ENCODE data around the gene TEX2.

Gene TEX2

DNA sequence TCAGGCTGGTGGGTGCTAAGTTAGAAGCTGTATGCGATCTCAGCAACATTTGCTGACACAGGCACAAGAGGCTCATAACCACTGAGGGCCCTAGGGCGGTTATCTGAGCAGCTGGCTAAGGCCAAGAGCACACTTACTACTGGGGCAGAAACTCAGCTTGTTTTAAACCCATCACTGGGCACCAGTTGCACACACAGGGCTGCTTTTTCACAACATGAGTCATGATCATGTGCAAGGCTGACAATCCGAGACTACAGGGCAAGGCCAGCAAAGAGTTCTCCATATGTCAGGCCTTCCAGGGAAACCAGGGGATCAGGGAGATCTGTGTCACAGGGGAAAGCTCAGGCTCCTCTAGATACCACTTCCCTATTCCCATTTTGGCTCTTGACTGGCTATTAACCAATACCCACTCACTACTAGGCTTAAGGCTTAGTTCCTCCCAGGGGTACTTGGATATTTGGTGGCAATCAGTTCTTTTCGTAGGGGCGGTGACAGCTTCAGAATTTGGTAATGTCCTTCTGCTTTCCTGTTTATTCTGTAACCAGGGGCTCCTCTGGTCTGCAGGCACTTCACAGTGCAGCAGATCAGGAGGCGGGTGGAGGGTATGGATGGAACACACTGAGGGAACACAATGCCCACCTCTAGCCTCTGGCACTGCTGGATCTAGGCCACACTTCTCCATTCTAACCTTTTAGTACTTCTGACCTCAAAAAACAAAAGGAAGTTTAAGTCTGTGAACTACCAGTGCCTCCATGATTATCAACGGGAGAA, 88.2 kb downstream of the TEX2 start:
- no peak overlapping the region for H2AK5ac ChIP-seq (ENCODE audit: low read depth, low read length)
- no peak overlapping the region for H3K4me3 ChIP-seq (ENCODE audit: low read length in 2 of 2)
- peaks cover 0 to 1% of the 10 kb centered on the region in 2 donors for H3K9me3 ChIP-seq (replicated peaks in 1 of 2; ENCODE audit: control insufficient read depth in 2 of 2, insufficient read depth in 1 of 2, low read depth in 1 of 2, low read length in 2 of 2)
- H3K4me2 ChIP-seq (ENCODE audit: insufficient read depth, low read length, poor library complexity, severe bottlenecking) = no peak overlapping the region
- peaks cover 1 to 44% of the 10 kb centered on the region in 2 donors for H3K36me3 ChIP-seq (replicated peaks in 1 of 2; ENCODE audit: control insufficient read depth in 2 of 2, insufficient read depth in 2 of 2, low read length in 2 of 2)
- no peak overlapping the region for H2BK15ac ChIP-seq (ENCODE audit: low read length)
- H3K9ac ChIP-seq (ENCODE audit: low read depth, low read length, poor library complexity) = no peak overlapping the region
- H3K4me1 ChIP-seq (ENCODE audit: control insufficient read depth in 2 of 2, insufficient read depth in 1 of 2, low read depth in 1 of 2, low read length in 2 of 2) = peaks cover 0 to 3% of the 10 kb centered on the region in 2 donors
- H3K4ac ChIP-seq (ENCODE audit: low read length) = no peak overlapping the region
- no peak overlapping the region for H2BK5ac ChIP-seq (ENCODE audit: low read length)
- no peak overlapping the region for H3K27ac ChIP-seq (replicated peaks; ENCODE audit: low read length)
- H2BK12ac ChIP-seq (ENCODE audit: low read length) = no peak overlapping the region
- H4K8ac ChIP-seq (ENCODE audit: low read depth, low read length) = no peak overlapping the region
- H3K14ac ChIP-seq (ENCODE audit: low read length) = no peak overlapping the region
- DNase-seq (ENCODE audit: low spot score) = no peak
- WGBS, 2 donors (ENCODE audit: extremely low coverage in 2 of 2, insufficient read length in 2 of 2, insufficient replicate concordance in 1 of 2) = no CpG with 5 or more reads among the region's 7 CpGs
- H4K91ac ChIP-seq (ENCODE audit: low read depth, low read length, poor library complexity) = no peak overlapping the region
- no peak overlapping the region for H3K18ac ChIP-seq (ENCODE audit: low read length)
- no peak overlapping the region for H2AFZ ChIP-seq (ENCODE audit: low read length)
- H2BK120ac ChIP-seq (ENCODE audit: low read depth, low read length) = no peak overlapping the region
- H3K23ac ChIP-seq (ENCODE audit: low read depth, low read length, poor library complexity) = no peak overlapping the region
- H3K27me3 ChIP-seq (ENCODE audit: control insufficient read depth in 3 of 3, insufficient read depth in 3 of 3, low read depth in 1 of 3, low read length in 3 of 3) = no peaks in the 10 kb centered on the region
- H3K79me1 ChIP-seq (ENCODE audit: low read depth, low read length) = no peaks in the 10 kb centered on the region

DNA sequence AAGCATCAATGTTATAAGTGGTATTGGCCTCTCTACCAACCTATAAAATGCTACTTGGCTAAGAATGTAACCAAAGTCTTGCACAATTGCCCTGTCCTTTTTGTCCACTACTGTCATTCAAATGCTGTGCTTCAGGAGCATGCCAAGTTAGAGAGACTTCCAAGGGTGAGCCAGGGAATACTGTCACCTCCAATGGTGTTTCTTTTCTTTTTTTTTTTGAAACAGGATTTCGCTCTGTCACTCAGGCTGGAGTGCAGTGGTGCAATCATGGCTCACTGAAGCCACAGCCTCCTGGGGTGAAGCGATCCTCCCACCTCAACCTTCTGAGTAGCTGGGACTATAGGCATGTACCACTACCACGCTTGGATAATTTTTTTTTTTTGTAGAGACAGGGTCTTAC, 89.4 kb downstream of the TEX2 start:
- Histone ChIP-seq H2BK5ac (ENCODE audit: low read length) (no peak overlapping the region), H3K23ac (ENCODE audit: low read depth, low read length, poor library complexity) (no peak overlapping the region)
- WGBS, 2 donors (ENCODE audit: extremely low coverage in 2 of 2, insufficient read length in 2 of 2, insufficient replicate concordance in 1 of 2) = no CpG with 5 or more reads among the region's 3 CpGs

DNA sequence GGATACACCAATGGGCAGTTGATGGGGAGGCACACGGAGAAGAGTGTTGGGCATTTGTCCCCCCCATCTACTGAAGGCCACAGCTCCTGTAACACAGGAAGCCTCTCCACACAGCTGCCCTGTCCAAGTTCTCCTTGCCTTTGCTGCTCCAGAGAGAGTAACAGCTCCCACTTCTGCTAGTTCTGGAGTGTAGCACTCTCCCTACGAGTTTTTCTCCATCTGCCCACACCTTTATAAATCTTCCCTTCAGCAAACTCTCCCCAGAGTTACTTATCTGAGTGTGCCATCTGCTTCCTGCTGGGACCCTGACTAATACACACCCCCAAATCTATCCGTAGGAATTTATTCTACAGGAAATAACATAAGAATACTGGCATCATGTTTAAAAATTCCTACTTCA, 90.5 kb downstream of the TEX2 start:
- H3K36me3 ChIP-seq (replicated peaks in 1 of 2; ENCODE audit: control insufficient read depth in 2 of 2, insufficient read depth in 2 of 2, low read length in 2 of 2) = peaks cover 1 to 44% of the 10 kb centered on the region in 2 donors
- H4K8ac ChIP-seq (ENCODE audit: low read depth, low read length) = no peak overlapping the region
- H4K91ac ChIP-seq (ENCODE audit: low read depth, low read length, poor library complexity) = no peak overlapping the region
- DNase-seq (ENCODE audit: low spot score) = no peak
- H3K27me3 ChIP-seq (ENCODE audit: control insufficient read depth in 3 of 3, insufficient read depth in 3 of 3, low read depth in 1 of 3, low read length in 3 of 3) = no peaks in the 10 kb centered on the region
- no peak overlapping the region for H2AK5ac ChIP-seq (ENCODE audit: low read depth, low read length)
- no peak overlapping the region for H3K4me2 ChIP-seq (ENCODE audit: insufficient read depth, low read length, poor library complexity, severe bottlenecking)
- no peak overlapping the region for H2BK120ac ChIP-seq (ENCODE audit: low read depth, low read length)
- no CpG with 5 or more reads among the region's 3 CpGs for WGBS, 2 donors (ENCODE audit: extremely low coverage in 2 of 2, insufficient read length in 2 of 2, insufficient replicate concordance in 1 of 2)
- H3K79me1 ChIP-seq (ENCODE audit: low read depth, low read length) = no peaks in the 10 kb centered on the region
- H3K9ac ChIP-seq (ENCODE audit: low read depth, low read length, poor library complexity) = peak overlapping the region; percentile 3
- no peak overlapping the region for H2BK15ac ChIP-seq (ENCODE audit: low read length)
- H3K23ac ChIP-seq (ENCODE audit: low read depth, low read length, poor library complexity) = no peak overlapping the region
- no peak overlapping the region for H3K4me3 ChIP-seq (ENCODE audit: low read length in 2 of 2)
- no peak overlapping the region for H3K4ac ChIP-seq (ENCODE audit: low read length)
- H3K18ac ChIP-seq (ENCODE audit: low read length) = no peak overlapping the region
- H3K27ac ChIP-seq (replicated peaks; ENCODE audit: low read length) = no peak overlapping the region
- no peak overlapping the region for H2BK12ac ChIP-seq (ENCODE audit: low read length)
- H2BK5ac ChIP-seq (ENCODE audit: low read length) = no peak overlapping the region
- H2AFZ ChIP-seq (ENCODE audit: low read length) = no peak overlapping the region
- H3K4me1 ChIP-seq (ENCODE audit: control insufficient read depth in 2 of 2, insufficient read depth in 1 of 2, low read depth in 1 of 2, low read length in 2 of 2) = peaks cover 0 to 3% of the 10 kb centered on the region in 2 donors
- H3K9me3 ChIP-seq (replicated peaks in 1 of 2; ENCODE audit: control insufficient read depth in 2 of 2, insufficient read depth in 1 of 2, low read depth in 1 of 2, low read length in 2 of 2) = peaks cover 0 to 1% of the 10 kb centered on the region in 2 donors
- H3K14ac ChIP-seq (ENCODE audit: low read length) = peak overlapping the region; percentile 77

More for the DNA sequence above, 89.4 kb downstream of the TEX2 start:
- Histone ChIP-seq H2BK15ac (ENCODE audit: low read length) (no peak overlapping the region), H3K14ac (ENCODE audit: low read length) (no peak overlapping the region), H2AFZ (ENCODE audit: low read length) (no peak overlapping the region), H3K18ac (ENCODE audit: low read length) (no peak overlapping the region), H3K79me1 (ENCODE audit: low read depth, low read length) (no peaks in the 10 kb centered on the region), H3K4me2 (ENCODE audit: insufficient read depth, low read length, poor library complexity, severe bottlenecking) (no peak overlapping the region), H3K4me3 (ENCODE audit: low read length in 2 of 2) (no peak overlapping the region), H2BK120ac (ENCODE audit: low read depth, low read length) (no peak overlapping the region), H2BK12ac (ENCODE audit: low read length) (no peak overlapping the region), H3K36me3 (replicated peaks in 1 of 2; ENCODE audit: control insufficient read depth in 2 of 2, insufficient read depth in 2 of 2, low read length in 2 of 2) (peaks cover 1 to 46% of the 10 kb centered on the region in 2 donors), H3K27me3 (ENCODE audit: control insufficient read depth in 3 of 3, insufficient read depth in 3 of 3, low read depth in 1 of 3, low read length in 3 of 3) (no peaks in the 10 kb centered on the region), H3K27ac (replicated peaks; ENCODE audit: low read length) (no peak overlapping the region), H2AK5ac (ENCODE audit: low read depth, low read length) (no peak overlapping the region), H3K4ac (ENCODE audit: low read length) (no peak overlapping the region), H3K9ac (ENCODE audit: low read depth, low read length, poor library complexity) (no peak overlapping the region), H4K91ac (ENCODE audit: low read depth, low read length, poor library complexity) (no peak overlapping the region), H3K4me1 (ENCODE audit: control insufficient read depth in 2 of 2, insufficient read depth in 1 of 2, low read depth in 1 of 2, low read length in 2 of 2) (peaks cover 0 to 3% of the 10 kb centered on the region in 2 donors), H4K8ac (ENCODE audit: low read depth, low read length) (no peak overlapping the region), H3K9me3 (replicated peaks in 1 of 2; ENCODE audit: control insufficient read depth in 2 of 2, insufficient read depth in 1 of 2, low read depth in 1 of 2, low read length in 2 of 2) (peaks cover 0 to 1% of the 10 kb centered on the region in 2 donors)
- no peak for DNase-seq (ENCODE audit: low spot score)

DNA sequence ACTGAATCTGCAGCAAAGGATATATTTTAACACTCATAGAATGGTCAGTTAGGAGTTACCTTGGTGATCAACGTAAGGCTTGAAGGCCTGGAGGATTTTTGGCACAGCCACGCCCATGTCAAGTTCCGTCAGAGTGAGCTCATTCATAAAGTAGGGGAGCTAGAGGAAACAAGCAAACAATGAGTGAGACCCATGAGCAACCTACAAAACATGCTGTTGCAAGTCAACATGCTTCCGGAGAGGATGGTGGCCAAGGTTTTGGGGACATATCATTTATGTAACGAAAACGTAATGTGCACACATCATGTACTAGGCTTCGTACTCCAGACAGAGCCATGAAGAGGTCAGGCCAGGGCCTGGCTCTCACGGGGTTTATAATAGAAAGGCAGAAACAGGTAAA, 92.0 kb downstream of the TEX2 start:
- Histone ChIP-seq H3K27me3 (ENCODE audit: control insufficient read depth in 3 of 3, insufficient read depth in 3 of 3, low read depth in 1 of 3, low read length in 3 of 3) (no peaks in the 10 kb centered on the region), H2BK120ac (ENCODE audit: low read depth, low read length) (no peak overlapping the region), H3K4me1 (ENCODE audit: control insufficient read depth in 2 of 2, insufficient read depth in 1 of 2, low read depth in 1 of 2, low read length in 2 of 2) (peaks cover 0 to 4% of the 10 kb centered on the region in 2 donors), H4K91ac (ENCODE audit: low read depth, low read length, poor library complexity) (no peak overlapping the region), H3K9ac (ENCODE audit: low read depth, low read length, poor library complexity) (no peak overlapping the region), H3K27ac (replicated peaks; ENCODE audit: low read length) (no peak overlapping the region), H3K4ac (ENCODE audit: low read length) (no peak overlapping the region), H3K36me3 (replicated peaks in 1 of 2; ENCODE audit: control insufficient read depth in 2 of 2, insufficient read depth in 2 of 2, low read length in 2 of 2) (peaks cover 1 to 35% of the 10 kb centered on the region in 2 donors), H2BK15ac (ENCODE audit: low read length) (no peak overlapping the region), H3K79me1 (ENCODE audit: low read depth, low read length) (no peaks in the 10 kb centered on the region), H2AFZ (ENCODE audit: low read length) (no peak overlapping the region), H2BK5ac (ENCODE audit: low read length) (no peak overlapping the region), H3K18ac (ENCODE audit: low read length) (no peak overlapping the region), H2AK5ac (ENCODE audit: low read depth, low read length) (no peak overlapping the region), H3K14ac (ENCODE audit: low read length) (no peak overlapping the region), H3K9me3 (replicated peaks in 1 of 2; ENCODE audit: control insufficient read depth in 2 of 2, insufficient read depth in 1 of 2, low read depth in 1 of 2, low read length in 2 of 2) (peaks cover 0 to 1% of the 10 kb centered on the region in 2 donors), H3K23ac (ENCODE audit: low read depth, low read length, poor library complexity) (no peak overlapping the region), H4K8ac (ENCODE audit: low read depth, low read length) (no peak overlapping the region), H3K4me2 (ENCODE audit: insufficient read depth, low read length, poor library complexity, severe bottlenecking) (no peak overlapping the region), H2BK12ac (ENCODE audit: low read length) (no peak overlapping the region), H3K4me3 (ENCODE audit: low read length in 2 of 2) (no peak overlapping the region)
- no CpG with 5 or more reads among the region's 8 CpGs for WGBS, 2 donors (ENCODE audit: extremely low coverage in 2 of 2, insufficient read length in 2 of 2, insufficient replicate concordance in 1 of 2)
- DNase-seq (ENCODE audit: low spot score) = no peak

All from neuronal stem cell (in vitro differentiated cells).